RWPE2 (cell line): ENCODE measurements around the gene LYST.

Experiments
- ATAC-seq: fragments of 200-7000 bp; cut with Tn5 transposase; 3 replicates; pipeline ENCODE4 v1.9.1; 2021; ENCODE audit warnings: low read depth
- DNase-seq: peaks from one replicate; pipeline ENCODE4 v3.0.0-alpha.2; 2020; ENCODE audit warnings: low spot score
- H3K27ac ChIP-seq: fragments of 450-650 bp; 2 replicates; pipeline ENCODE4 v1.5.1; 2017; ENCODE audit warnings: mild to moderate bottlenecking; ENCODE audit not compliant: poor library complexity, severe bottlenecking
- H3K27me3 ChIP-seq: fragments of 250-450 bp; sonication (Bioruptor Pico); 2 replicates; pipeline ENCODE4 v1.5.1; 2021; ENCODE audit warnings: mild to moderate bottlenecking, moderate library complexity; ENCODE audit not compliant: insufficient read depth, poor library complexity, severe bottlenecking
- H3K36me3 ChIP-seq: fragments of 250-450 bp; sonication (Bioruptor Pico); 2 replicates; pipeline ENCODE4 v1.5.1; 2020; ENCODE audit warnings: low read depth, mild to moderate bottlenecking, moderate library complexity
- H3K4me1 ChIP-seq: fragments of 250-450 bp; sonication (Bioruptor Pico); 2 replicates; pipeline ENCODE4 v1.5.1; 2021; ENCODE audit warnings: mild to moderate bottlenecking, moderate library complexity; ENCODE audit not compliant: insufficient read depth, poor library complexity, severe bottlenecking
- H3K4me3 ChIP-seq: fragments of 250-450 bp; sonication (Bioruptor Pico); 2 replicates; pipeline ENCODE4 v1.5.1; 2021; ENCODE audit warnings: mild to moderate bottlenecking, moderate library complexity; ENCODE audit not compliant: severe bottlenecking
- H3K9me3 ChIP-seq: fragments of 250-450 bp; sonication (Bioruptor Pico); 2 replicates; pipeline ENCODE4 v1.5.1; 2021; ENCODE audit warnings: mild to moderate bottlenecking, moderate library complexity; ENCODE audit not compliant: severe bottlenecking
- TF ChIP-seq, protein P1 (sequence below): fragments of 450-650 bp; IDR thresholded peaks from one replicate; pipeline ENCODE4 v1.5.1; 2017; ENCODE audit warnings: mild to moderate bottlenecking, moderate library complexity; ENCODE audit not compliant: poor library complexity, severe bottlenecking

LYST gene

DNA sequence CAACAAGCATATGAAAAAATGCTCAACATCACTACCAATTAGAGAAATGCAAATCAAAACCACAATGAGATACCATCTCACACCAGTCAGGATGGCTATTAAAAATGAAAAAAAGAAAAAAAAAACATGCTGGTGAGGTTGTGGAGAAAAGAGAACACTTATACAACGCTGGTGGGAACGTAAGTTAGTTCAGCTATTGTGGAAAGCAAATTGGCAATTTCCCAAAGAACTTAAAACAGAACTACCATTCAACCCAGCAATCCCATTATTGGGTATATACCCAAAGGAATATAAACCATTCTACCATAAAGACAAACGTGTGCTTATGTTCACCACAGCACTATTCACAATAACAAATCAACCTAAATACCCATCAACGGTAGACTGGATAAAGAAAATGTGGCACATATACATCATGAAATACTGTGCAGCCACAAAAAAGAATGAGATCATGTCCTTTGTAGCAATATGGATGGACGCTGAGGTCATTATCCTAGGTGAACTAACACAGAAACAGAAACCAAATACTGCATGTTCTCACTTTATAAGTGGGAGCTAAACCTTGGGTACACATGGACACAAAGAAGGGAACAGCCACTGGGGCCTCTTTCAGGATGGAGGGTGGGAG, 49.5 kb downstream of the LYST start:
- H3K27me3 ChIP-seq: no peaks in the 10 kb centered on the region
- H3K36me3 ChIP-seq: no peaks in the 10 kb centered on the region
- H3K27ac ChIP-seq: no peak overlapping the region
- no peaks in the 10 kb centered on the region for H3K9me3 ChIP-seq
- no peaks in the 10 kb centered on the region for H3K4me1 ChIP-seq
- ATAC-seq (no peak), DNase-seq (no peak)
- TF ChIP-seq, protein P1, sequence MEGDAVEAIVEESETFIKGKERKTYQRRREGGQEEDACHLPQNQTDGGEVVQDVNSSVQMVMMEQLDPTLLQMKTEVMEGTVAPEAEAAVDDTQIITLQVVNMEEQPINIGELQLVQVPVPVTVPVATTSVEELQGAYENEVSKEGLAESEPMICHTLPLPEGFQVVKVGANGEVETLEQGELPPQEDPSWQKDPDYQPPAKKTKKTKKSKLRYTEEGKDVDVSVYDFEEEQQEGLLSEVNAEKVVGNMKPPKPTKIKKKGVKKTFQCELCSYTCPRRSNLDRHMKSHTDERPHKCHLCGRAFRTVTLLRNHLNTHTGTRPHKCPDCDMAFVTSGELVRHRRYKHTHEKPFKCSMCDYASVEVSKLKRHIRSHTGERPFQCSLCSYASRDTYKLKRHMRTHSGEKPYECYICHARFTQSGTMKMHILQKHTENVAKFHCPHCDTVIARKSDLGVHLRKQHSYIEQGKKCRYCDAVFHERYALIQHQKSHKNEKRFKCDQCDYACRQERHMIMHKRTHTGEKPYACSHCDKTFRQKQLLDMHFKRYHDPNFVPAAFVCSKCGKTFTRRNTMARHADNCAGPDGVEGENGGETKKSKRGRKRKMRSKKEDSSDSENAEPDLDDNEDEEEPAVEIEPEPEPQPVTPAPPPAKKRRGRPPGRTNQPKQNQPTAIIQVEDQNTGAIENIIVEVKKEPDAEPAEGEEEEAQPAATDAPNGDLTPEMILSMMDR: no peak
- H3K4me3 ChIP-seq: no peak overlapping the region

DNA sequence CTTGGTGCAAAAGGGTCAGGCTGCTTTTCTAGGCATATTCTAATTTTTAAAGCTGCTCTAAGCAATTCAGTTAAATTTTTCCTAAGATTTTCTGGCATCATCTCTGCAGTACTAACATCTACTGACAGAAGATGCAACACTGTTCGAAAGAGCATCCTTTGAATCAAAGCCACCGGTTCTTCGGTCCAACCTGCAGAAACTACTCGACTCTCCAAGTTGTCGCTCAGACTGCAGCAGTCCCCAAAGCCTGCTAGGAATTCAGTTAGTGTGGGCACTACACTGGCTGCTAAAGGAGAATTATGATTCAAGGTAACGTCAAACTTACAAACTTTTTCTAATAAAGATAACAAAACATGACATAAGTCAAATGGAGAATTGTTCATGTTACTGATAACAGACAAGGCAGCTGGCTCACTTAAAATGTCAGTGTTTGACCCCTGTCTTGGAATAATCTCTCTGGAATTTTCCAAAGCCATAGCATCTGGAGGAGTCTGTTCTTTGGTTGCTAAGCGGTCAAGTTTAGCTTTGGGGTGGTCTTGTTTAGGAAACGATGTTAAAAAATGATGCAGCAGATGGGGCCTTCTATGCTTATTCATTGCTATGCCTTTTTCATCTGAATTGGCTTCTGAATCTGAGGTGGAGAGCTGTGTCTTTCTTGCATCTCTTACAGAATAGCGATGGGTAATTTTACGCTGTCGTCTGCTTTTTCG, 56.9 kb downstream of the LYST start:
- no peak overlapping the region for H3K4me3 ChIP-seq
- no peaks in the 10 kb centered on the region for H3K4me1 ChIP-seq
- no peaks in the 10 kb centered on the region for H3K27me3 ChIP-seq
- no peak overlapping the region for H3K27ac ChIP-seq
- no peaks in the 10 kb centered on the region for H3K9me3 ChIP-seq
- DNase-seq (no peak), ATAC-seq (no peak)
- H3K36me3 ChIP-seq: peaks cover 4% of the 10 kb centered on the region; the same call in 1 of the 2 replicates
- TF ChIP-seq, protein P1: no peak

DNA sequence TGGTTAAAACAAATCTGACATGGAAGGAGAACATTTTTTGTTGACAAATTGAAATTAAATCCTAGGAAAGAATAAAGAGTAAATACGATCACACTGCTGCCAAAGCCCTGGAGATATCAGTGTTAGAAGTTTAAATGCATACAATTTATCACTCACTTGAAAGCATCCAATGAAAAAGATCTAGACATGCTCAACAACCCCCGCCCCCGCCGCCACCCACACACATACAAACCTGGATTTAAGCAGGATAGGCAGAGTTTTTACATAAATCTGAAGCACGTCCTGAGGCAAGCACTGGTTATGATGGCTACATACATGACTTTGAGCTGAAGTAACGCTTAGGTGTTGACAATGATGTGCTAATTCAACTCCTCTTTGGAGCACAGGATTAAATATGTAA, 58.5 kb downstream of the LYST start:
- DNase-seq (no peak), ATAC-seq (no peak)
- TF ChIP-seq, protein P1: no peak
- H3K27me3 ChIP-seq: no peaks in the 10 kb centered on the region
- H3K4me1 ChIP-seq: no peaks in the 10 kb centered on the region
- H3K9me3 ChIP-seq: no peaks in the 10 kb centered on the region
- peaks cover 4% of the 10 kb centered on the region; the same call in 1 of the 2 replicates for H3K36me3 ChIP-seq
- no peak overlapping the region for H3K4me3 ChIP-seq
- no peak overlapping the region for H3K27ac ChIP-seq

DNA sequence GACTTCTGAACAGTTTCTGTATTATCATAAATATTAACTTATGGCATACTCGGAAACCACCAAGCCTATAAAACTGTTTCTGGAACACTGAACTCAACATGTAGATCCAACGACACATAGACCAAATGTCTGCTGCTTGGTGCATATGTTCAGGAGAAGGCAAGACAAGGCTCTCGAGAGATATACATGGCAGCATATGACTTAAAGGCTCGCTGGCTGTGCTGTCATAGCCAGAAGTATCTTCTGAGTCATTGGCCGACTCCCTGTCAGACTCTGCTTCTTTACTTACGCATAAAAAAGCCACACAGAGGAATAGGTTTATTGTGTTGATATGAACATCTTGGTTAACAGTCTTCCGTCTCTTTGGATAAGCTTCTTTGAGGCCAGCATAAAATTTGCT, 60.6 kb downstream of the LYST start:
- no peak overlapping the region for H3K4me3 ChIP-seq
- TF ChIP-seq, protein P1: no peak
- H3K27me3 ChIP-seq: no peaks in the 10 kb centered on the region
- no peaks in the 10 kb centered on the region for H3K4me1 ChIP-seq
- peaks cover 4% of the 10 kb centered on the region; the same call in 1 of the 2 replicates for H3K36me3 ChIP-seq
- DNase-seq (no peak), ATAC-seq (no peak)
- H3K27ac ChIP-seq: no peak overlapping the region
- no peaks in the 10 kb centered on the region for H3K9me3 ChIP-seq
